NCI-H748 treated with DMSO at 0.1 percent for 48 hours (cell line): ENCODE measurements around the gene MATN1.

Experiments
- DNase-seq: peaks from one replicate; lab custom pipeline; 2025; lab: John Stamatoyannopoulos, UW

Gene MATN1

GRCh38 chr1:30680879-30681278 lies 42.5 kb downstream of the MATN1 start:
- no peak for DNase-seq

GRCh38 chr1:30680429-30680828 lies 43.0 kb downstream of the MATN1 start:
- DNase-seq, result no peak

GRCh38 chr1:30679976-30680305 lies 43.4 kb downstream of the MATN1 start:
- no peak for DNase-seq

- no peak for DNase-seq
These were observed 44.0 kb downstream of the MATN1 start for GRCh38 chr1:30679201-30679975.

GRCh38 chr1:30678209-30678608 lies 45.2 kb downstream of the MATN1 start:
- DNase-seq, result no peak

GRCh38 chr1:30677471-30677870 lies 45.9 kb downstream of the MATN1 start:
- no peak for DNase-seq

- no peak for DNase-seq
These were observed 47.6 kb downstream of the MATN1 start for GRCh38 chr1:30675761-30676160.

GRCh38 chr1:30675289-30675688 lies 48.1 kb downstream of the MATN1 start:
- DNase-seq, result no peak

- DNase-seq, result no peak
These were observed 50.0 kb downstream of the MATN1 start for GRCh38 chr1:30673395-30673794.

GRCh38 chr1:30672661-30673060 lies 50.7 kb downstream of the MATN1 start:
- DNase-seq, result no peak

GRCh38 chr1:30670240-30671060 lies 52.9 kb downstream of the MATN1 start:
- DNase-seq, result no peak

GRCh38 chr1:30668546-30669327 lies 54.6 kb downstream of the MATN1 start:
- DNase-seq, result no peak

- no peak for DNase-seq
These were observed 55.4 kb downstream of the MATN1 start for GRCh38 chr1:30668024-30668423.

- no peak for DNase-seq
These were observed 56.6 kb downstream of the MATN1 start for GRCh38 chr1:30666756-30667273.

- no peak for DNase-seq
These were observed 58.0 kb downstream of the MATN1 start for GRCh38 chr1:30665216-30666010.

- DNase-seq, result no peak
These were observed 59.2 kb downstream of the MATN1 start for GRCh38 chr1:30664103-30664755.

- no peak for DNase-seq
These were observed 59.7 kb downstream of the MATN1 start for GRCh38 chr1:30663596-30664091.

- no peak for DNase-seq
These were observed 61.0 kb downstream of the MATN1 start for GRCh38 chr1:30662291-30662840.

- no peak for DNase-seq
These were observed 62.1 kb downstream of the MATN1 start for GRCh38 chr1:30661311-30661710.
